ENCODE results near the gene ABCB11. TPM values are rescaled to one million over a fixed set of nuclear protein-coding genes. Genes with fewer than 3 reads are reported as not detected.

The ABCB11 gene
- total RNA-seq, 3 donors from 2014 or later = under 0.01 to 18.4 (median 0.66) TPM

GRCh38 chr2:168988755-168989154 lies 42.4 kb downstream of the ABCB11 start:
- H3K4me1 ChIP-seq = no peaks in the 10 kb centered on the region
- no peaks in the 10 kb centered on the region for H3K27me3 ChIP-seq
- no peaks in the 10 kb centered on the region for H3K36me3 ChIP-seq
- intact Hi-C loops (cut with DNase I; ENCODE audit: low total_unique reads) = no loop called here
- H3K9me3 ChIP-seq = no peaks in the 10 kb centered on the region
- H3K4me3 ChIP-seq = no peak overlapping the region
- H3K27ac ChIP-seq = no peak overlapping the region
- TF ChIP-seq POLR2A (IDR thresholded peaks at IDR 0.05) (no peak), CTCF (IDR thresholded peaks at IDR 0.05) (no peak), POLR2AphosphoS5 (IDR thresholded peaks at IDR 0.05) (no peak)
- no peak for DNase-seq (ENCODE audit: low spot score in 2 of 2)

- H3K27ac ChIP-seq = no peak overlapping the region
- TF ChIP-seq POLR2A (IDR thresholded peaks at IDR 0.05) = no peak
- no peak for TF ChIP-seq CTCF (IDR thresholded peaks at IDR 0.05)
- TF ChIP-seq POLR2AphosphoS5 (IDR thresholded peaks at IDR 0.05) = no peak
- no peaks in the 10 kb centered on the region for H3K27me3 ChIP-seq
- intact Hi-C loops (cut with DNase I; ENCODE audit: low total_unique reads) = no loop called here
- no peak for DNase-seq (ENCODE audit: low spot score in 2 of 2)
- H3K4me3 ChIP-seq = no peak overlapping the region
- no peaks in the 10 kb centered on the region for H3K36me3 ChIP-seq
- no peaks in the 10 kb centered on the region for H3K9me3 ChIP-seq
- no peaks in the 10 kb centered on the region for H3K4me1 ChIP-seq
These were observed 44.7 kb downstream of the ABCB11 start for GRCh38 chr2:168986398-168986943.

- no peaks in the 10 kb centered on the region for H3K4me1 ChIP-seq
- no peak overlapping the region for H3K27ac ChIP-seq
- no peak for DNase-seq (ENCODE audit: low spot score in 2 of 2)
- no peak overlapping the region for H3K4me3 ChIP-seq
- intact Hi-C loops (cut with DNase I; ENCODE audit: low total_unique reads) = no loop called here
- H3K9me3 ChIP-seq = no peaks in the 10 kb centered on the region
- H3K27me3 ChIP-seq = no peaks in the 10 kb centered on the region
- TF ChIP-seq CTCF (IDR thresholded peaks at IDR 0.05) (no peak), POLR2AphosphoS5 (IDR thresholded peaks at IDR 0.05) (no peak), POLR2A (IDR thresholded peaks at IDR 0.05) (no peak)
- H3K36me3 ChIP-seq = no peaks in the 10 kb centered on the region
These were observed 49.5 kb downstream of the ABCB11 start for GRCh38 chr2:168981651-168982050.

GRCh38 chr2:168978461-168978861 lies 52.7 kb downstream of the ABCB11 start:
- no peak overlapping the region for H3K27ac ChIP-seq
- no peak for TF ChIP-seq POLR2A (IDR thresholded peaks at IDR 0.05)
- H3K36me3 ChIP-seq = no peaks in the 10 kb centered on the region
- DNase-seq (ENCODE audit: low spot score in 2 of 2) = no peak
- H3K4me1 ChIP-seq = no peaks in the 10 kb centered on the region
- H3K9me3 ChIP-seq = no peaks in the 10 kb centered on the region
- H3K4me3 ChIP-seq = no peak overlapping the region
- no peaks in the 10 kb centered on the region for H3K27me3 ChIP-seq
- intact Hi-C loops (cut with DNase I; ENCODE audit: low total_unique reads) = no loop called here

- Histone ChIP-seq H3K27me3 (no peaks in the 10 kb centered on the region), H3K27ac (no peak overlapping the region), H3K36me3 (no peaks in the 10 kb centered on the region), H3K9me3 (no peaks in the 10 kb centered on the region), H3K4me3 (no peak overlapping the region), H3K4me1 (no peaks in the 10 kb centered on the region)
- DNase-seq (ENCODE audit: low spot score in 2 of 2) = no peak
- TF ChIP-seq POLR2AphosphoS5 (IDR thresholded peaks at IDR 0.05) = no peak
- TF ChIP-seq POLR2A (IDR thresholded peaks at IDR 0.05) = no peak
- TF ChIP-seq CTCF (IDR thresholded peaks at IDR 0.05) = no peak
- intact Hi-C loops (cut with DNase I; ENCODE audit: low total_unique reads) = no loop called here
These were observed 53.5 kb downstream of the ABCB11 start for GRCh38 chr2:168977608-168978007.

All from breast epithelium (tissue), 4 donors.